HEK293 (cell line): Measurements from ENCODE around the gene TMEM196.

Experiments
- CTCF ChIA-PET: fragments of 350-600 bp; formaldehyde crosslinking; extraction: SDS; loops from one replicate; lab custom pipeline; 2021; ENCODE audit warnings: antibody characterized with exemption; lab: Yijun Ruan, JAX
- POLR2A ChIA-PET: fragments of 300-600 bp; formaldehyde crosslinking; extraction: SDS; loops from one replicate; lab custom pipeline; 2020; ENCODE audit warnings: antibody characterized with exemption, inconsistent platforms; lab: Yijun Ruan, JAX
- H3K27ac ChIP-seq: fragments of 200-500 bp; sonication (Bioruptor generic); 2 replicates; pipeline ENCODE4 v1.5.1; 2014; ENCODE audit warnings: low read depth, low read length, control low read depth, inconsistent platforms; ENCODE audit errors: extremely low read depth
- H3K36me3 ChIP-seq, 2 experiments: fragments of 200-500 bp in 1 of 2; sonication (Bioruptor generic) in 1 of 2; 1 replicate in 1 of 2; 2 replicates in 1 of 2; pipeline ENCODE4 v1.5.1; 2014 to 2017; ENCODE audit warnings: inconsistent platforms in 2 of 2, low read length in 2 of 2; ENCODE audit not compliant: control insufficient read depth in 2 of 2, insufficient read depth in 1 of 2
- H3K4me1 ChIP-seq: fragments of 200-500 bp; sonication (Bioruptor generic); 2 replicates; pipeline ENCODE4 v1.5.1; 2014; ENCODE audit warnings: mild to moderate bottlenecking, low read length, inconsistent platforms; ENCODE audit not compliant: control insufficient read depth, insufficient read depth
- H3K4me3 ChIP-seq: 2 replicates; pipeline ENCODE4 v1.5.1; 2011; ENCODE audit warnings: low read depth, mild to moderate bottlenecking, control low read depth, low read length, moderate library complexity
- H3K9me3 ChIP-seq: fragments of 200-500 bp; sonication (Bioruptor generic); 2 replicates; pipeline ENCODE4 v1.5.1; 2014; ENCODE audit warnings: low read depth, low read length, inconsistent platforms; ENCODE audit not compliant: control insufficient read depth, insufficient read depth
- PATZ1 ChIP-seq: fragments of 450-650 bp; formaldehyde crosslinking; IDR thresholded peaks from 2 replicates; pipeline ENCODE4 v1.5.1; 2016; ENCODE audit warnings: missing biosample characterization, missing genetic modification characterization
- YY1 ChIP-seq: fragments of 450-650 bp; formaldehyde crosslinking; IDR thresholded peaks from 2 replicates; pipeline ENCODE4 v1.5.1; 2018; ENCODE audit warnings: missing biosample characterization, missing genetic modification characterization
- ZBTB20 ChIP-seq: fragments of 450-650 bp; formaldehyde crosslinking; IDR thresholded peaks from 2 replicates; pipeline ENCODE4 v1.5.1; 2016; ENCODE audit warnings: missing biosample characterization, missing genetic modification characterization
- ZNF202 ChIP-seq: fragments of 450-650 bp; formaldehyde crosslinking; IDR thresholded peaks from 2 replicates; pipeline ENCODE4 v1.5.1; 2016; ENCODE audit warnings: missing biosample characterization, missing genetic modification characterization, borderline replicate concordance
- ZNF214 ChIP-seq: fragments of 450-650 bp; formaldehyde crosslinking; IDR thresholded peaks from 2 replicates; pipeline ENCODE4 v1.5.1; 2017; ENCODE audit warnings: missing biosample characterization, mild to moderate bottlenecking, missing genetic modification characterization, borderline replicate concordance
- ZNF239 ChIP-seq: fragments of 450-650 bp; formaldehyde crosslinking; IDR thresholded peaks from 2 replicates; pipeline ENCODE4 v1.5.1; 2016; ENCODE audit warnings: missing biosample characterization, missing genetic modification characterization
- ZNF24 ChIP-seq: fragments of 450-650 bp; formaldehyde crosslinking; IDR thresholded peaks from 2 replicates; pipeline ENCODE4 v1.5.1; 2016; ENCODE audit warnings: missing biosample characterization, missing genetic modification characterization
- ZNF311 ChIP-seq: fragments of 450-650 bp; formaldehyde crosslinking; IDR thresholded peaks from 2 replicates; pipeline ENCODE4 v1.5.1; 2017; ENCODE audit warnings: missing biosample characterization, missing genetic modification characterization, borderline replicate concordance
- ZNF433 ChIP-seq: fragments of 450-650 bp; formaldehyde crosslinking; IDR thresholded peaks from 2 replicates; pipeline ENCODE4 v1.5.1; 2016; ENCODE audit warnings: missing biosample characterization, missing genetic modification characterization, low read depth
- ZNF510 ChIP-seq: fragments of 450-650 bp; formaldehyde crosslinking; IDR thresholded peaks from 2 replicates; pipeline ENCODE4 v1.5.1; 2018; ENCODE audit warnings: mild to moderate bottlenecking, missing genetic modification characterization, missing biosample characterization; ENCODE audit not compliant: insufficient replicate concordance
- ZNF549 ChIP-seq: fragments of 450-650 bp; IDR thresholded peaks from 2 replicates; pipeline ENCODE4 v1.5.1; 2018; ENCODE audit warnings: missing biosample characterization, missing genetic modification characterization, mild to moderate bottlenecking, inconsistent platforms, moderate library complexity
- ZNF596 ChIP-seq: fragments of 450-650 bp; IDR thresholded peaks from 2 replicates; pipeline ENCODE4 v1.5.0; 2018; ENCODE audit warnings: missing biosample characterization, mild to moderate bottlenecking, missing genetic modification characterization, moderate library complexity
- ZNF624 ChIP-seq: fragments of 450-650 bp; formaldehyde crosslinking; IDR thresholded peaks from 2 replicates; pipeline ENCODE4 v1.5.1; 2017; ENCODE audit warnings: missing biosample characterization, missing genetic modification characterization
- ZNF654 ChIP-seq: fragments of 450-650 bp; formaldehyde crosslinking; IDR thresholded peaks from 2 replicates; pipeline ENCODE4 v1.5.1; 2016; ENCODE audit warnings: low read depth, missing biosample characterization, missing genetic modification characterization
- ZNF843 ChIP-seq: fragments of 450-650 bp; formaldehyde crosslinking; IDR thresholded peaks from 2 replicates; pipeline ENCODE4 v1.5.1; 2016; ENCODE audit warnings: missing biosample characterization, missing genetic modification characterization
- ZSCAN30 ChIP-seq: fragments of 450-650 bp; IDR thresholded peaks from 2 replicates; pipeline ENCODE4 v1.5.1; 2018; ENCODE audit warnings: missing biosample characterization, mild to moderate bottlenecking, missing genetic modification characterization, moderate library complexity
- TF ChIP-seq, protein P1 (sequence below): fragments of 450-650 bp; formaldehyde crosslinking; IDR thresholded peaks from 2 replicates; pipeline ENCODE4 v1.5.1; 2016; ENCODE audit warnings: missing biosample characterization, missing genetic modification characterization, borderline replicate concordance
- TF ChIP-seq, protein P2 (sequence below): fragments of 450-650 bp; formaldehyde crosslinking; IDR thresholded peaks from 2 replicates; pipeline ENCODE4 v1.5.1; 2017; ENCODE audit warnings: missing biosample characterization, mild to moderate bottlenecking, missing genetic modification characterization, moderate library complexity
- TF ChIP-seq, protein P3 (sequence below): fragments of 450-650 bp; formaldehyde crosslinking; IDR thresholded peaks from 2 replicates; pipeline ENCODE4 v1.5.1; 2016; ENCODE audit warnings: missing biosample characterization, missing genetic modification characterization
- TF ChIP-seq, protein P4 (sequence below): fragments of 450-650 bp; formaldehyde crosslinking; IDR thresholded peaks from 2 replicates; pipeline ENCODE4 v1.5.1; 2016; ENCODE audit warnings: missing biosample characterization, missing genetic modification characterization

Gene TMEM196

GRCh38 chr7:19692111-19692828 is 81.1 kb downstream of the TMEM196 start:
- TF ChIP-seq PATZ1 (tag by site-specific recombination) (no peak), ZBTB20 (tag by site-specific recombination) (no peak), ZNF24 (tag by site-specific recombination) (no peak), ZNF624 (tag by site-specific recombination) (no peak), ZNF311 (tag by site-specific recombination) (no peak), ZNF596 (tag by site-specific recombination) (no peak), ZNF202 (tag by site-specific recombination) (no peak), ZNF549 (tag by site-specific recombination) (no peak), ZNF214 (tag by site-specific recombination) (no peak), ZNF433 (tag by site-specific recombination) (no peak), ZNF843 (tag by site-specific recombination) (no peak), ZNF239 (tag by site-specific recombination) (no peak), ZSCAN30 (tag by site-specific recombination) (no peak), YY1 (tag by site-specific recombination) (no peak), ZNF654 (tag by site-specific recombination) (no peak), ZNF510 (tag by site-specific recombination) (no peak)
- TF ChIP-seq, protein P1, sequence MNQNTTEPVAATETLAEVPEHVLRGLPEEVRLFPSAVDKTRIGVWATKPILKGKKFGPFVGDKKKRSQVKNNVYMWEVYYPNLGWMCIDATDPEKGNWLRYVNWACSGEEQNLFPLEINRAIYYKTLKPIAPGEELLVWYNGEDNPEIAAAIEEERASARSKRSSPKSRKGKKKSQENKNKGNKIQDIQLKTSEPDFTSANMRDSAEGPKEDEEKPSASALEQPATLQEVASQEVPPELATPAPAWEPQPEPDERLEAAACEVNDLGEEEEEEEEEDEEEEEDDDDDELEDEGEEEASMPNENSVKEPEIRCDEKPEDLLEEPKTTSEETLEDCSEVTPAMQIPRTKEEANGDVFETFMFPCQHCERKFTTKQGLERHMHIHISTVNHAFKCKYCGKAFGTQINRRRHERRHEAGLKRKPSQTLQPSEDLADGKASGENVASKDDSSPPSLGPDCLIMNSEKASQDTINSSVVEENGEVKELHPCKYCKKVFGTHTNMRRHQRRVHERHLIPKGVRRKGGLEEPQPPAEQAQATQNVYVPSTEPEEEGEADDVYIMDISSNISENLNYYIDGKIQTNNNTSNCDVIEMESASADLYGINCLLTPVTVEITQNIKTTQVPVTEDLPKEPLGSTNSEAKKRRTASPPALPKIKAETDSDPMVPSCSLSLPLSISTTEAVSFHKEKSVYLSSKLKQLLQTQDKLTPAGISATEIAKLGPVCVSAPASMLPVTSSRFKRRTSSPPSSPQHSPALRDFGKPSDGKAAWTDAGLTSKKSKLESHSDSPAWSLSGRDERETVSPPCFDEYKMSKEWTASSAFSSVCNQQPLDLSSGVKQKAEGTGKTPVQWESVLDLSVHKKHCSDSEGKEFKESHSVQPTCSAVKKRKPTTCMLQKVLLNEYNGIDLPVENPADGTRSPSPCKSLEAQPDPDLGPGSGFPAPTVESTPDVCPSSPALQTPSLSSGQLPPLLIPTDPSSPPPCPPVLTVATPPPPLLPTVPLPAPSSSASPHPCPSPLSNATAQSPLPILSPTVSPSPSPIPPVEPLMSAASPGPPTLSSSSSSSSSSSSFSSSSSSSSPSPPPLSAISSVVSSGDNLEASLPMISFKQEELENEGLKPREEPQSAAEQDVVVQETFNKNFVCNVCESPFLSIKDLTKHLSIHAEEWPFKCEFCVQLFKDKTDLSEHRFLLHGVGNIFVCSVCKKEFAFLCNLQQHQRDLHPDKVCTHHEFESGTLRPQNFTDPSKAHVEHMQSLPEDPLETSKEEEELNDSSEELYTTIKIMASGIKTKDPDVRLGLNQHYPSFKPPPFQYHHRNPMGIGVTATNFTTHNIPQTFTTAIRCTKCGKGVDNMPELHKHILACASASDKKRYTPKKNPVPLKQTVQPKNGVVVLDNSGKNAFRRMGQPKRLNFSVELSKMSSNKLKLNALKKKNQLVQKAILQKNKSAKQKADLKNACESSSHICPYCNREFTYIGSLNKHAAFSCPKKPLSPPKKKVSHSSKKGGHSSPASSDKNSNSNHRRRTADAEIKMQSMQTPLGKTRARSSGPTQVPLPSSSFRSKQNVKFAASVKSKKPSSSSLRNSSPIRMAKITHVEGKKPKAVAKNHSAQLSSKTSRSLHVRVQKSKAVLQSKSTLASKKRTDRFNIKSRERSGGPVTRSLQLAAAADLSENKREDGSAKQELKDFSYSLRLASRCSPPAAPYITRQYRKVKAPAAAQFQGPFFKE: no peak
- TF ChIP-seq, protein P2, sequence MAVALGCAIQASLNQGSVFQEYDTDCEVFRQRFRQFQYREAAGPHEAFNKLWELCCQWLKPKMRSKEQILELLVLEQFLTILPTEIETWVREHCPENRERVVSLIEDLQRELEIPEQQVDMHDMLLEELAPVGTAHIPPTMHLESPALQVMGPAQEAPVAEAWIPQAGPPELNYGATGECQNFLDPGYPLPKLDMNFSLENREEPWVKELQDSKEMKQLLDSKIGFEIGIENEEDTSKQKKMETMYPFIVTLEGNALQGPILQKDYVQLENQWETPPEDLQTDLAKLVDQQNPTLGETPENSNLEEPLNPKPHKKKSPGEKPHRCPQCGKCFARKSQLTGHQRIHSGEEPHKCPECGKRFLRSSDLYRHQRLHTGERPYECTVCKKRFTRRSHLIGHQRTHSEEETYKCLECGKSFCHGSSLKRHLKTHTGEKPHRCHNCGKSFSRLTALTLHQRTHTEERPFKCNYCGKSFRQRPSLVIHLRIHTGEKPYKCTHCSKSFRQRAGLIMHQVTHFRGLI (tag by site-specific recombination): no peak
- TF ChIP-seq, protein P3, sequence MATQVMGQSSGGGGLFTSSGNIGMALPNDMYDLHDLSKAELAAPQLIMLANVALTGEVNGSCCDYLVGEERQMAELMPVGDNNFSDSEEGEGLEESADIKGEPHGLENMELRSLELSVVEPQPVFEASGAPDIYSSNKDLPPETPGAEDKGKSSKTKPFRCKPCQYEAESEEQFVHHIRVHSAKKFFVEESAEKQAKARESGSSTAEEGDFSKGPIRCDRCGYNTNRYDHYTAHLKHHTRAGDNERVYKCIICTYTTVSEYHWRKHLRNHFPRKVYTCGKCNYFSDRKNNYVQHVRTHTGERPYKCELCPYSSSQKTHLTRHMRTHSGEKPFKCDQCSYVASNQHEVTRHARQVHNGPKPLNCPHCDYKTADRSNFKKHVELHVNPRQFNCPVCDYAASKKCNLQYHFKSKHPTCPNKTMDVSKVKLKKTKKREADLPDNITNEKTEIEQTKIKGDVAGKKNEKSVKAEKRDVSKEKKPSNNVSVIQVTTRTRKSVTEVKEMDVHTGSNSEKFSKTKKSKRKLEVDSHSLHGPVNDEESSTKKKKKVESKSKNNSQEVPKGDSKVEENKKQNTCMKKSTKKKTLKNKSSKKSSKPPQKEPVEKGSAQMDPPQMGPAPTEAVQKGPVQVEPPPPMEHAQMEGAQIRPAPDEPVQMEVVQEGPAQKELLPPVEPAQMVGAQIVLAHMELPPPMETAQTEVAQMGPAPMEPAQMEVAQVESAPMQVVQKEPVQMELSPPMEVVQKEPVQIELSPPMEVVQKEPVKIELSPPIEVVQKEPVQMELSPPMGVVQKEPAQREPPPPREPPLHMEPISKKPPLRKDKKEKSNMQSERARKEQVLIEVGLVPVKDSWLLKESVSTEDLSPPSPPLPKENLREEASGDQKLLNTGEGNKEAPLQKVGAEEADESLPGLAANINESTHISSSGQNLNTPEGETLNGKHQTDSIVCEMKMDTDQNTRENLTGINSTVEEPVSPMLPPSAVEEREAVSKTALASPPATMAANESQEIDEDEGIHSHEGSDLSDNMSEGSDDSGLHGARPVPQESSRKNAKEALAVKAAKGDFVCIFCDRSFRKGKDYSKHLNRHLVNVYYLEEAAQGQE (tag by site-specific recombination): no peak
- TF ChIP-seq, protein P4, sequence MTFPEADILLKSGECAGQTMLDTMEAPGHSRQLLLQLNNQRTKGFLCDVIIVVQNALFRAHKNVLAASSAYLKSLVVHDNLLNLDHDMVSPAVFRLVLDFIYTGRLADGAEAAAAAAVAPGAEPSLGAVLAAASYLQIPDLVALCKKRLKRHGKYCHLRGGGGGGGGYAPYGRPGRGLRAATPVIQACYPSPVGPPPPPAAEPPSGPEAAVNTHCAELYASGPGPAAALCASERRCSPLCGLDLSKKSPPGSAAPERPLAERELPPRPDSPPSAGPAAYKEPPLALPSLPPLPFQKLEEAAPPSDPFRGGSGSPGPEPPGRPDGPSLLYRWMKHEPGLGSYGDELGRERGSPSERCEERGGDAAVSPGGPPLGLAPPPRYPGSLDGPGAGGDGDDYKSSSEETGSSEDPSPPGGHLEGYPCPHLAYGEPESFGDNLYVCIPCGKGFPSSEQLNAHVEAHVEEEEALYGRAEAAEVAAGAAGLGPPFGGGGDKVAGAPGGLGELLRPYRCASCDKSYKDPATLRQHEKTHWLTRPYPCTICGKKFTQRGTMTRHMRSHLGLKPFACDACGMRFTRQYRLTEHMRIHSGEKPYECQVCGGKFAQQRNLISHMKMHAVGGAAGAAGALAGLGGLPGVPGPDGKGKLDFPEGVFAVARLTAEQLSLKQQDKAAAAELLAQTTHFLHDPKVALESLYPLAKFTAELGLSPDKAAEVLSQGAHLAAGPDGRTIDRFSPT (tag by site-specific recombination): no peak
- Histone ChIP-seq H3K4me3 (no peak overlapping the region), H3K27ac (no peak overlapping the region), H3K9me3 (no peaks in the 10 kb centered on the region), H3K36me3 (peaks cover 2 to 7% of the 10 kb centered on the region in 2 experiments; a peak in 2 of 3 replicates), H3K4me1 (no peaks in the 10 kb centered on the region)
- POLR2A ChIA-PET: no interaction called here
- CTCF ChIA-PET: interaction anchor here (0.6 kb wide), 1 partner anchor 1028 kb away, joined by 3 read pairs; no protein-coding TSS in a partner anchor
